Stimulated activated CD8-positive, alpha-beta memory T cell treated with anti-CD3 and anti-CD28 coated beads, Interleukin-12 subunit alpha, Interleukin-12 subunit beta, amount 100 ng/mL, for 24 hours (primary cell): ENCODE measurements around the gene FUT6.
"Not testable (repeated sequence)": the region's sequence is repeated elsewhere in the genome, so short reads cannot be mapped to it uniquely, and the experiment has no call there.

ENCODE experiments used
- DNase-seq: peaks from one replicate; pipeline ENCODE4 v3.0.0-alpha.2; 2020; ENCODE audit errors: extremely low read depth

The FUT6 gene

DNA sequence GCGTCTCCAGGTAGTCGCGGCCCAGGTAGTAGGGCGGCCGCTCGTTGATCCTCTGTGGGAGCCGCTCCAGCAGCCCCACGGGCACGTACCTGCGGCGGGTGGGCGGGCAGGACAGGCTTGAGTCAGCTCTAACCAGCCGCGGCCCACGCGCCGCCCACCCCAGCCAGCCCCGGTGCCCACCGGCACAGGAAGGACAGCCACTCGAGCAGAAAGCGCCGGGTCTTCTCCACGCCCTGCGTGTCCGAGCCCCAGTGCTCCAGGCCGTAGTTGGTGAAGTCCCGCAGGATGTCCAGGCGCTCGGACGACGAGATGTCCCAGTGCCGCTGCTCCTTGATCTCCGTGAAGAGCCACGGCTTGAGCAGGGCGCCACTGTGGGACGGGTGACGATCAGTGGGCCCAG, 54.1 kb downstream of the FUT6 start:
- no peak for DNase-seq

DNA sequence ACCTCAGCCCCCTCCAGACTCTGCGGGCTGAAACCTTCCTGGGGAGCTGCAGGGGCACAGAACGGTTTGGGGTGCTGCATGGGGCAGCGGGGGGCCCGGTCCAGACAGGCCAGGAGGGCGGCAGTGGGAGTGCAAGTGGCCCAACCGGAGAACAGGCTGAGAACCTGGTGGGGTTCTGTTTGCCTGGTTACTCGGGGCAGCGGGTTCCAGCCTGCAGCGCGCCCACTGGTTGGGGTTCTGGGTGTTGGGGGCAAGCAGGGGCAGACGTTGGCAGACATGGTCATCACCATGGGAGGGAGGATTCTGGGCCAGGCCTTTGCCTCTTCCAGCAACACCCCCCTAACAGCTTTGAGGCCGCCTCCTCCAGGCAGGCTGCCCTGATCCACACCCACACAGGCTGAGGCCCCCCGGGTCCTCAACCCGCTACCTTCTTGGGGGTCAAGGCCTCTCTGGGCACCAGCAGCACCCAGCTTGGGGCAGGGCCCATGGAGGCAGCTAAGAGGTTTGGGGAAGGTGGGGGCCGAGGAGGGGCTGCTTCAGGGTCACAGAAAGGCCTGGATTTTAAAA, 54.8 kb downstream of the FUT6 start, which contains the start of gene PRR22:
PRR22 (minus strand) TSS at position 166 of the 567 bp plus-strand sequence; CDS start at position 80, 86 bp downstream.
- no peak for DNase-seq

DNA sequence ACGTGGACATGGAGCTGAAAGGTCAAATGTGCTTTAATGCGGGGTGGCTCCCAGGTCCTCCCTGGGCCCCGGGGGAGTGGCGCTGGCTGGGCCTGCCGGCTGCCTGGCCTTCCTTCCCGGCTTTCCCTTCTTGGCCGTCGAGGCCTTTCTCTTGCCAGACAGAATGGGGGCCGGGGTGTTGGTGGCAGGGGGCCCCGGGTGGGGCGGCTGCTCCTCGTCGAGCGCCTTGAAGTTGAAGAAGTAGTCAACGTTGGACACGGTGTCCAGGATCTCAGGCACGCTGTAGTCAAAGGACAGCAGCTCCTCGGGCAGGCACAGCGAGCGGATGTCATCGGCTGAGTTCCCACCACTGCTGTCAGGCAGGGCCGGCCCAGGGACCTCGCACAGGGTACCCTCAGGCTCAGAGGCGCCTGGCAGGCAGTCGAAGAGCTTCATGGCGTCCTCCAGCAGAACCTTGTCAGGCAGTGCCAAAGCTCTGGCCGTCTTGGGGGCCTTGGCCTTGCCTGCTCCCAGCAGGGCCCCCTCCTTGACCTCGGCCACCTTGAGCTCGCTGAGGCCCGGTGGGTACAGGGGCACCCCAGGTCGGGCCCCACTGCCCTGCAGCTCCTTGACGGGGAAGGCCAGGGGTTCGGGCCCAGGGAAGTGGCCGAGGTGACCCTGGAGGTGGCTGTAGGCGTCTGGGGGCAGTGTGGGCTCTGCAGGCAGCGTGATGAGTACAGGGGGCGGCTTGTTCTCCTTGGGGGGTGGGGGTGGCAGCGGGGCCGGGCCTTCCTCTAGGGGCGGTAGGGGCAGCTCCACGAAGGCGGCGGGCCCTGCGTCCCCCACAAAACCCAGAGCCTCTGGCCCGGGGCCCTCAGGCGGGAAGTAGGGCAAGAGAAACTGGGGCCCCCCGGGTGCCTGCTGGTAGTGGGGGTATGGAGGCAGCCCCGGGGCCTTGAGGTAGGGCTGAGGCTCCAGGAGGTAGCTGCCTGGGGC, 56.3 kb downstream of the FUT6 start:
- no peak for DNase-seq

DNA sequence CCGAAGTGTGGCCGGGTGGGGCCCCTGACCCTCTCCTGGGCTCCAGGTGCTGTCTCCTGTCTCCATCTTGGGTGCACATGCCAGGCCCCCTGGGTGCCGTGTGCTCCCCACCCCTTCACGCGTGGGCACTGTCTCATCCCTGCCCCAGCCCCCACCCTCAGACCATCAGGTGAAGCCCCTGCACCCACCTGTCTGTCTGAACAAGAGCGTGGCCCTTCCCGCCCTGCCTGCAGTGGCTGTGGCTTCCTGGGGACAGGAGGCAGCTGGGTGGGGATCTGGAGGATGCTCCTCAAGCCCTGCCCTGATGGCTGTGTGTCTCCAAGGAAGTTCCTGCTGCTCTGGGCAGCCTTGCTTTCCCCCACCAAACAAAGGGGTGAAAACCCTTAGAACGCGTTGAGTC, 57.2 kb downstream of the FUT6 start:
- no peak for DNase-seq

DNA sequence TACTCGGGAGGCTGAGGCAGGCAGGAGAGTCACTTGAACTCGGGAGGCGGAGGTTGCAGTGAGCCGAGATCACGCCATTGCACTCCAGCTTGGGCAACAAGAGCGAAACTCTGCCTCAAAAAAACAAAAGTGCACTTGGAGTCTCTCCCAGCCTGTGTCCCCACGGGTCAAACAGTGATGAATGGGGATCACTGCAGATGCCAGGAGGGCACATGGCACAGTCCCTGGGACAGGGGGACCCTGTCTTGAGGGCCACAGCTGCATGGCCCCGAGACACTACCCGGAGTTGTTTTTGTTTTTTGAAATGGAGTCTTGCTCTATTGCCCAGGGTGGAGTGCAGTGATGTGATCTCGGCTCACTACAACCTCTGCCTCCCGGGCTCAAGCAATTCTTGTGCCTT, 58.6 kb downstream of the FUT6 start:
- not testable (repeated sequence) for DNase-seq
